ENCODE measurements around the gene CDH24. TPM values are rescaled to one million over a fixed set of nuclear protein-coding genes. Genes with fewer than 3 reads are reported as not detected.

CDH24 gene
- total and polyA plus RNA-seq, 2 of the 13 experiments (the other 11 are each of a cell fraction or from before 2014, with no cell fraction given), result 0.69 to 0.99 TPM

- no peak for TF ChIP-seq LRRFIP1 (CRISPR knock-in tag; conservative IDR thresholded peaks at IDR 0.05)
- no peak for TF ChIP-seq ZNF790 (CRISPR knock-in tag; IDR thresholded peaks at IDR 0.05; ENCODE audit: borderline replicate concordance)
These were observed 32.0 kb downstream of the CDH24 start (continued) for GRCh38 chr14:23025151-23025814.

GRCh38 chr14:23024612-23025075 lies 32.7 kb downstream of the CDH24 start:
- Histone ChIP-seq H3K9me3 (ENCODE audit: low read length) (no peaks in the 10 kb centered on the region), H3K27ac (ENCODE audit: extremely low read length, insufficient read depth, low read length) (no peak overlapping the region), H2AFZ (ENCODE audit: low read length) (no peak overlapping the region), H3K4me3 (replicated peaks in 1 of 3; ENCODE audit: insufficient read depth in 1 of 3, low read depth in 2 of 3, low read length in 3 of 3) (no peak overlapping the region), H3K9ac (ENCODE audit: insufficient read depth, low read depth, low read length) (no peak overlapping the region), H3K4me2 (ENCODE audit: low read depth, low read length) (no peak overlapping the region), H4K20me1 (ENCODE audit: insufficient read depth, low read length) (0 out of 2 replicates have a peak, but pooled peaks cover 6% of the 10 kb centered on the region), H3K36me3 (replicated peaks in 1 of 2; ENCODE audit: control insufficient read depth in 1 of 2, insufficient read depth in 2 of 2, low read length in 2 of 2) (peaks cover 23 to 38% of the 10 kb centered on the region in 2 experiments), H3K27me3 (ENCODE audit: control insufficient read depth in 1 of 2, insufficient read depth in 2 of 2, low read length in 2 of 2) (no peaks in the 10 kb centered on the region), H3K4me1 (ENCODE audit: insufficient read depth, low read length) (peaks cover 29% of the 10 kb centered on the region), H3K79me2 (ENCODE audit: insufficient read depth, low read length) (peaks cover 14% of the 10 kb centered on the region)
- FAIRE-seq (no peak), DNase-seq (ENCODE audit: low spot score) (no peak), ATAC-seq (no peak; the same call in 1 of the 3 replicates)
- CTCF ChIA-PET (ENCODE audit: low intra/inter-chr PET ratio, low total read pairs), result no interaction called here
- 87% methylated on average over 7 of the region's 7 CpGs for WGBS (ENCODE audit: low lambda C conversion rate)
- in situ Hi-C loops (cut with HindIII; ENCODE audit: extremely low pct_ligation_motif_present, low pct_unique_long_range_greater_than_20kb), result no loop called here
- POLR2A ChIA-PET, result interaction anchor here (1.2 to 15.1 kb wide), 8 partner anchors 9 to 70 kb away, joined by 3 to 203 read pairs (median 6); partner anchors contain the start of genes ACIN1, AJUBA, C14orf119 and PSMB5
- no TSS peak for BruUV-seq (replicated peaks)
- intact Hi-C loops (cut with micrococcal nuclease; ENCODE audit: unreplicated experiment), result no loop called here
- TF ChIP-seq ZNF775 (CRISPR knock-in tag; IDR thresholded peaks at IDR 0.05; ENCODE audit: borderline replicate concordance), result no peak
- 0 out of 2 replicates have a peak, but pooled peaks have one; percentile 17 for TF ChIP-seq ZBTB14 (CRISPR knock-in tag; IDR thresholded peaks at IDR 0.05)
- TF ChIP-seq ZFYVE20 (CRISPR knock-in tag; IDR thresholded peaks at IDR 0.05; ENCODE audit: borderline replicate concordance, low read depth), result 0 out of 2 replicates have a peak, but pooled peaks have one; percentile 38
- no peak for TF ChIP-seq NCOR1 (IDR thresholded peaks at IDR 0.05; ENCODE audit: borderline replicate concordance, low read length)
- no peak for TF ChIP-seq TEAD3 (CRISPR knock-in tag; optimal IDR thresholded peaks at IDR 0.05; ENCODE audit: borderline replicate concordance)
- TF ChIP-seq SRSF9 (IDR thresholded peaks at IDR 0.05; ENCODE audit: borderline replicate concordance, insufficient read depth, low read depth, low read length, poor library complexity, severe bottlenecking), result no peak
- TF ChIP-seq AHR (CRISPR knock-in tag; IDR thresholded peaks at IDR 0.05), result peak; percentile 39; the same call in 1 of the 2 replicates
- TF ChIP-seq PRPF4 (IDR thresholded peaks at IDR 0.05; ENCODE audit: low read depth, low read length, poor library complexity, severe bottlenecking), result peak; percentile 15
- no peak for TF ChIP-seq ZNF713 (CRISPR knock-in tag; IDR thresholded peaks at IDR 0.05)
- TF ChIP-seq ZBTB25 (CRISPR knock-in tag; IDR thresholded peaks at IDR 0.05), result no peak
- no peak for TF ChIP-seq ZNF768 (CRISPR knock-in tag; IDR thresholded peaks at IDR 0.05)
- TF ChIP-seq HOXA9 (CRISPR knock-in tag; IDR thresholded peaks at IDR 0.05; ENCODE audit: borderline replicate concordance), result no peak
- TF ChIP-seq NCOA2 (CRISPR knock-in tag; IDR thresholded peaks at IDR 0.05), result no peak
